ENCODE data around the gene HOGA1.
"Not testable (repeated sequence)": the region's sequence is repeated elsewhere in the genome, so short reads cannot be mapped to it uniquely, and the experiment has no call there.

DNA sequence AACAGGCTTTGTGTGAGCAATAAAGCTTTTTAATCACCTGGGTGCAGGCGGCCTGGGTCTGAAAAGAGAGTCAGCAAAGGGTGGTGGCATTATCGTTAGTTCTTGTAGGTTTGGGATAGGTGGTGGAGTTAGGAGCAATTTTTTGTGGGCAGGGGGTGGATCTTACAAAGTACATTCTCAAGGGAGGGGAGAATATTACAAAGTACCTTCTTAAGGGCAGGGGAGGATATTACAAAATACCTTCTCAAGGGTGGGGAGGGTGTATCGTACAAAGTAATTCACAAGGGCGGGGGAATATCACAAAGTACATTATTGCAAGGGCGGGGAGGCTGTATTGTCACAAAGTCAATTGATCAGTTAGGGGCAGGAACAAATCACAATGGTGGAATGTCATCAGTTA, 21.9 kb upstream of the HOGA1 start:
- TF ChIP-seq, protein P1, sequence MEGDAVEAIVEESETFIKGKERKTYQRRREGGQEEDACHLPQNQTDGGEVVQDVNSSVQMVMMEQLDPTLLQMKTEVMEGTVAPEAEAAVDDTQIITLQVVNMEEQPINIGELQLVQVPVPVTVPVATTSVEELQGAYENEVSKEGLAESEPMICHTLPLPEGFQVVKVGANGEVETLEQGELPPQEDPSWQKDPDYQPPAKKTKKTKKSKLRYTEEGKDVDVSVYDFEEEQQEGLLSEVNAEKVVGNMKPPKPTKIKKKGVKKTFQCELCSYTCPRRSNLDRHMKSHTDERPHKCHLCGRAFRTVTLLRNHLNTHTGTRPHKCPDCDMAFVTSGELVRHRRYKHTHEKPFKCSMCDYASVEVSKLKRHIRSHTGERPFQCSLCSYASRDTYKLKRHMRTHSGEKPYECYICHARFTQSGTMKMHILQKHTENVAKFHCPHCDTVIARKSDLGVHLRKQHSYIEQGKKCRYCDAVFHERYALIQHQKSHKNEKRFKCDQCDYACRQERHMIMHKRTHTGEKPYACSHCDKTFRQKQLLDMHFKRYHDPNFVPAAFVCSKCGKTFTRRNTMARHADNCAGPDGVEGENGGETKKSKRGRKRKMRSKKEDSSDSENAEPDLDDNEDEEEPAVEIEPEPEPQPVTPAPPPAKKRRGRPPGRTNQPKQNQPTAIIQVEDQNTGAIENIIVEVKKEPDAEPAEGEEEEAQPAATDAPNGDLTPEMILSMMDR (IDR thresholded peaks at IDR 0.05 in 4 of 5, conservative IDR thresholded peaks at IDR 0.05 in 1 of 5): not testable (repeated sequence)
- not testable (repeated sequence) for TF ChIP-seq POLR2A (IDR thresholded peaks at IDR 0.05)
